HepG2 (cell line): ENCODE results near the gene SPATA21. TPM values are rescaled to one million over a fixed set of nuclear protein-coding genes. Genes with fewer than 3 reads are reported as not detected.

Experiments
- E2F5 ChIP-seq: sonication (generic); formaldehyde crosslinking; conservative IDR thresholded peaks from 2 replicates; pipeline ENCODE4 v1.4.0; 2020; ENCODE audit warnings: missing genetic modification reagents
- GMEB2 ChIP-seq: IDR thresholded peaks from 2 replicates; pipeline ENCODE4 v1.6.1; 2016; ENCODE audit warnings: missing biosample characterization, missing genetic modification reagents, low read depth
- KDM5B ChIP-seq: sonication (generic); formaldehyde crosslinking; IDR thresholded peaks from 2 replicates; pipeline ENCODE4 v1.4.0; 2020; ENCODE audit warnings: missing genetic modification reagents, mild to moderate bottlenecking, borderline replicate concordance
- MTF1 ChIP-seq: sonication (generic); formaldehyde crosslinking; IDR thresholded peaks from 2 replicates; pipeline ENCODE4 v1.5.0; 2020; ENCODE audit warnings: missing genetic modification reagents
- RORA ChIP-seq: sonication (generic); formaldehyde crosslinking; IDR thresholded peaks from 2 replicates; pipeline ENCODE4 v1.5.0; 2020; ENCODE audit warnings: mild to moderate bottlenecking, missing genetic modification reagents, moderate library complexity
- SMARCC2 ChIP-seq: fragments of 450-650 bp; IDR thresholded peaks from 2 replicates; pipeline ENCODE4 v1.6.1; 2017; ENCODE audit warnings: antibody characterized with exemption, mild to moderate bottlenecking
- TARDBP ChIP-seq: sonication (generic); formaldehyde crosslinking; IDR thresholded peaks from 2 replicates; pipeline ENCODE4 v1.8.0; 2022; ENCODE audit warnings: mild to moderate bottlenecking, missing genetic modification reagents
- TCF12 ChIP-seq, 2 experiments: fragments of 450-650 bp in 1 of 2; sonication (generic) in 1 of 2; formaldehyde crosslinking in 1 of 2; IDR thresholded peaks; 2 replicates each; pipeline versions ENCODE4 v1.6.1 to v1.8.0; 2017 to 2022; ENCODE audit warnings: antibody characterized with exemption in 1 of 2, mild to moderate bottlenecking in 1 of 2, missing genetic modification reagents in 1 of 2, moderate library complexity in 1 of 2
- ZKSCAN1 ChIP-seq: fragments of 150-350 bp; IDR thresholded peaks from 2 replicates; pipeline ENCODE4 v1.6.1; 2014; ENCODE audit warnings: low read length
- ZNF329 ChIP-seq: sonication (generic); formaldehyde crosslinking; IDR thresholded peaks from 2 replicates; pipeline ENCODE4 v1.9.0; 2021; ENCODE audit warnings: low read depth, mild to moderate bottlenecking, missing genetic modification reagents
- ZNF451 ChIP-seq: sonication (generic); formaldehyde crosslinking; IDR thresholded peaks from 2 replicates; pipeline ENCODE4 v1.5.0; 2020; ENCODE audit warnings: mild to moderate bottlenecking, missing genetic modification reagents
- ZNF737 ChIP-seq: sonication (generic); formaldehyde crosslinking; IDR thresholded peaks from 2 replicates; pipeline ENCODE4 v1.5.0; 2020; ENCODE audit warnings: missing genetic modification reagents, mild to moderate bottlenecking, borderline replicate concordance
- ZNF766 ChIP-seq: sonication (generic); formaldehyde crosslinking; IDR thresholded peaks from 2 replicates; pipeline ENCODE4 v1.5.0; 2020; ENCODE audit warnings: missing genetic modification reagents, borderline replicate concordance
- polyA plus RNA-seq, 8 experiments: library from polyadenylated mRNA; depleted of rRNA in 3 of 8; stranded (reverse) in 7 of 8; unstranded in 1 of 8; fragments of >200 nt; fragmentation: Illumina TruSeq in 4 of 8; extraction: Trizol in 4 of 8; gene quantifications; 2 replicates each; pipeline versions ENCODE4 v1.2.1 to v1.2.3, GENCODE V29; 2011 to 2016; ENCODE audit warnings: low read depth in 4 of 8, missing spikeins in 1 of 8, mixed read lengths in 1 of 8; ENCODE audit not compliant: insufficient read depth in 1 of 8
- total RNA-seq, 5 experiments: library from RNA; depleted of rRNA; stranded (reverse); fragments of >200 nt; fragmentation: Illumina TruSeq; extraction: Trizol; gene quantifications; 2 replicates each; pipeline ENCODE4 v1.2.3, GENCODE V29; 2016; ENCODE audit warnings: low read depth in 1 of 5
- TF ChIP-seq, protein P1 (sequence below): sonication (generic); formaldehyde crosslinking; IDR thresholded peaks from 2 replicates; pipeline ENCODE4 v1.5.1; 2020; ENCODE audit warnings: missing genetic modification reagents, mild to moderate bottlenecking, borderline replicate concordance
- TF ChIP-seq, protein P2 (sequence below): sonication (generic); formaldehyde crosslinking; IDR thresholded peaks from 2 replicates; pipeline ENCODE4 v1.4.0; 2020; ENCODE audit warnings: missing genetic modification reagents, borderline replicate concordance
- TF ChIP-seq, protein P3 (sequence below): sonication (generic); formaldehyde crosslinking; IDR thresholded peaks from 2 replicates; pipeline ENCODE4 v1.8.0; 2022; ENCODE audit warnings: mild to moderate bottlenecking, missing genetic modification reagents

SPATA21 gene
- total and polyA plus RNA-seq, 2 of the 13 experiments (the other 11 are each of a cell fraction or from before 2014, with no cell fraction given): 0.80 to 1.4 TPM

DNA sequence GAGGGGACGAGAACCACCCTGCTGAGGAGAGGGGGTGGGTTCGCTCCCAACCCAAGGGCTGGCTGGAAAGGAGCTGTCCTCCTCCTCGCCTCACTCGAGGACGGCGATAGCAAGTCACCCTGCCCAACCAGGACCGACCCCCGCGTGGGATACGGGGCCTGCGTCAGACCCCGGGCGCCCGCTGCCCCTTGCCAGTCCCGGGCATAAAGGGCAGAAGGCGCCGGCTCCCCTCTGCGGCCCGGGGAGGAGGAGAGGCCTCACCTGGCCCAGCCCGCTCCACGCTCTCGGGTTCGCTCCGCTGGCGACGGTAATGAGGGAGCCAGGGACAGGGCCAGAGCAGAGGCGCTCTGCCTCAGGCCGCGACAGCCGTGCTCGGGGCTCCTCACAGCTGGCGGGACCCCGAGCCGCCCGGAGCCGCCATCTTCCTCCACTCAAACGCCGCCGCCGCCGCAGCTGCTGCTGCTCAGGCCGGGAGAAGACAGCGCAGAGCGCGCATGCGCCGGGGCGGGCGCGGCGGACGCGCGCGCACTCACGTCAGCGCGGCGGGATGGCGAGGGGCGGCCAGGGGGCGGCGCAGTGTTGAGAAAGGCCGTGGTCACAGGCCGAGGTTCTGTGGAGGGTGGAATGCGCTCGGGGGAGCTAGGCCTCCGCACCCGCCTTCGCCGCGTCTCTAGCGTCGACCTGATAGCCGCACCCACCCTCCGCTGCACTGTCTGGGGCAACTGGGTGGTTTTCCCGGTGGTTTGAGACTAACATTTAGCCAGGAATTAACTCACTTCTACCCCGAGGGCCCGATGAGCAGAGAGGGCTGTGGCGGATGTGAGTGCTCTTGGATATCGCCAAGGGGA is 85.0 kb downstream of the SPATA21 start, which contains the start of gene FBXO42 (continued):
- TF ChIP-seq, protein P1, sequence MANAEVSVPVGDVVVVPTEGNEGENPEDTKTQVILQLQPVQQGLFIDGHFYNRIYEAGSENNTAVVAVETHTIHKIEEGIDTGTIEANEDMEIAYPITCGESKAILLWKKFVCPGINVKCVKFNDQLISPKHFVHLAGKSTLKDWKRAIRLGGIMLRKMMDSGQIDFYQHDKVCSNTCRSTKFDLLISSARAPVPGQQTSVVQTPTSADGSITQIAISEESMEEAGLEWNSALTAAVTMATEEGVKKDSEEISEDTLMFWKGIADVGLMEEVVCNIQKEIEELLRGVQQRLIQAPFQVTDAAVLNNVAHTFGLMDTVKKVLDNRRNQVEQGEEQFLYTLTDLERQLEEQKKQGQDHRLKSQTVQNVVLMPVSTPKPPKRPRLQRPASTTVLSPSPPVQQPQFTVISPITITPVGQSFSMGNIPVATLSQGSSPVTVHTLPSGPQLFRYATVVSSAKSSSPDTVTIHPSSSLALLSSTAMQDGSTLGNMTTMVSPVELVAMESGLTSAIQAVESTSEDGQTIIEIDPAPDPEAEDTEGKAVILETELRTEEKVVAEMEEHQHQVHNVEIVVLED (CRISPR knock-in tag): peak; percentile 84
- TF ChIP-seq GMEB2 (CRISPR knock-in tag) (peak; percentile 65; the same call in 1 of the 2 replicates), ZKSCAN1 (no peak), ZNF329 (CRISPR knock-in tag) (no peak), SMARCC2 (no peak), ZNF737 (CRISPR knock-in tag) (no peak), E2F5 (no peak; the same call in 1 of the 2 replicates), RORA (CRISPR knock-in tag) (no peak), ZNF766 (CRISPR knock-in tag) (peak; percentile 74; the same call in 1 of the 2 replicates), TARDBP (CRISPR knock-in tag) (peak; percentile 86), MTF1 (CRISPR knock-in tag) (no peak), TCF12 (IDR thresholded peaks at IDR 0.05) (no peak), TCF12 (CRISPR knock-in tag; IDR thresholded peaks at IDR 0.05) (peak; percentile 83; the same call in 1 of the 2 replicates), ZNF451 (CRISPR knock-in tag) (peak; percentile 83), KDM5B (CRISPR knock-in tag) (peak; percentile 73; the same call in 1 of the 2 replicates)
- TF ChIP-seq, protein P2, sequence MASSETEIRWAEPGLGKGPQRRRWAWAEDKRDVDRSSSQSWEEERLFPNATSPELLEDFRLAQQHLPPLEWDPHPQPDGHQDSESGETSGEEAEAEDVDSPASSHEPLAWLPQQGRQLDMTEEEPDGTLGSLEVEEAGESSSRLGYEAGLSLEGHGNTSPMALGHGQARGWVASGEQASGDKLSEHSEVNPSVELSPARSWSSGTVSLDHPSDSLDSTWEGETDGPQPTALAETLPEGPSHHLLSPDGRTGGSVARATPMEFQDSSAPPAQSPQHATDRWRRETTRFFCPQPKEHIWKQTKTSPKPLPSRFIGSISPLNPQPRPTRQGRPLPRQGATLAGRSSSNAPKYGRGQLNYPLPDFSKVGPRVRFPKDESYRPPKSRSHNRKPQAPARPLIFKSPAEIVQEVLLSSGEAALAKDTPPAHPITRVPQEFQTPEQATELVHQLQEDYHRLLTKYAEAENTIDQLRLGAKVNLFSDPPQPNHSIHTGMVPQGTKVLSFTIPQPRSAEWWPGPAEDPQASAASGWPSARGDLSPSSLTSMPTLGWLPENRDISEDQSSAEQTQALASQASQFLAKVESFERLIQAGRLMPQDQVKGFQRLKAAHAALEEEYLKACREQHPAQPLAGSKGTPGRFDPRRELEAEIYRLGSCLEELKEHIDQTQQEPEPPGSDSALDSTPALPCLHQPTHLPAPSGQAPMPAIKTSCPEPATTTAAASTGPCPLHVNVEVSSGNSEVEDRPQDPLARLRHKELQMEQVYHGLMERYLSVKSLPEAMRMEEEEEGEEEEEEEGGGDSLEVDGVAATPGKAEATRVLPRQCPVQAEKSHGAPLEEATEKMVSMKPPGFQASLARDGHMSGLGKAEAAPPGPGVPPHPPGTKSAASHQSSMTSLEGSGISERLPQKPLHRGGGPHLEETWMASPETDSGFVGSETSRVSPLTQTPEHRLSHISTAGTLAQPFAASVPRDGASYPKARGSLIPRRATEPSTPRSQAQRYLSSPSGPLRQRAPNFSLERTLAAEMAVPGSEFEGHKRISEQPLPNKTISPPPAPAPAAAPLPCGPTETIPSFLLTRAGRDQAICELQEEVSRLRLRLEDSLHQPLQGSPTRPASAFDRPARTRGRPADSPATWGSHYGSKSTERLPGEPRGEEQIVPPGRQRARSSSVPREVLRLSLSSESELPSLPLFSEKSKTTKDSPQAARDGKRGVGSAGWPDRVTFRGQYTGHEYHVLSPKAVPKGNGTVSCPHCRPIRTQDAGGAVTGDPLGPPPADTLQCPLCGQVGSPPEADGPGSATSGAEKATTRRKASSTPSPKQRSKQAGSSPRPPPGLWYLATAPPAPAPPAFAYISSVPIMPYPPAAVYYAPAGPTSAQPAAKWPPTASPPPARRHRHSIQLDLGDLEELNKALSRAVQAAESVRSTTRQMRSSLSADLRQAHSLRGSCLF (CRISPR knock-in tag): no peak
- TF ChIP-seq, protein P3, sequence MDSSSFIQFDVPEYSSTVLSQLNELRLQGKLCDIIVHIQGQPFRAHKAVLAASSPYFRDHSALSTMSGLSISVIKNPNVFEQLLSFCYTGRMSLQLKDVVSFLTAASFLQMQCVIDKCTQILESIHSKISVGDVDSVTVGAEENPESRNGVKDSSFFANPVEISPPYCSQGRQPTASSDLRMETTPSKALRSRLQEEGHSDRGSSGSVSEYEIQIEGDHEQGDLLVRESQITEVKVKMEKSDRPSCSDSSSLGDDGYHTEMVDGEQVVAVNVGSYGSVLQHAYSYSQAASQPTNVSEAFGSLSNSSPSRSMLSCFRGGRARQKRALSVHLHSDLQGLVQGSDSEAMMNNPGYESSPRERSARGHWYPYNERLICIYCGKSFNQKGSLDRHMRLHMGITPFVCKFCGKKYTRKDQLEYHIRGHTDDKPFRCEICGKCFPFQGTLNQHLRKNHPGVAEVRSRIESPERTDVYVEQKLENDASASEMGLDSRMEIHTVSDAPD (CRISPR knock-in tag): 0 out of 2 replicates have a peak, but pooled peaks have one; percentile 71
